Smooth muscle cell (in vitro differentiated cells): ENCODE data around the gene SAPCD2. TPM values are rescaled to one million over a fixed set of nuclear protein-coding genes. Genes with fewer than 3 reads are reported as not detected.

ENCODE experiments used
- DNase-seq: peaks from one replicate; lab custom pipeline; 2025; ENCODE audit not compliant: unreplicated experiment; lab: John Stamatoyannopoulos, UW
- H2AFZ ChIP-seq: fragments of 200-600 bp; sonication (generic); 2 replicates; pipeline ENCODE4 v1.6.0; 2016; ENCODE audit warnings: antibody characterized with exemption, low read depth, mild to moderate bottlenecking
- H3F3A ChIP-seq: fragments of 200-600 bp; sonication (generic); 2 replicates; pipeline ENCODE4 v1.6.0; 2017; ENCODE audit warnings: antibody characterized with exemption, low read depth
- H3K27ac ChIP-seq: fragments of 200-600 bp; sonication (generic); 2 replicates; pipeline ENCODE4 v1.5.1; 2016; ENCODE audit warnings: low read depth, mild to moderate bottlenecking
- H3K27me3 ChIP-seq: fragments of 200-600 bp; sonication (generic); 2 replicates; pipeline ENCODE4 v1.6.1; 2016; ENCODE audit warnings: low read depth, mild to moderate bottlenecking
- H3K36me3 ChIP-seq: fragments of 200-600 bp; sonication (generic); 2 replicates; pipeline ENCODE4 v1.5.1; 2016; ENCODE audit warnings: low read depth
- H3K4me1 ChIP-seq: fragments of 200-600 bp; sonication (generic); 2 replicates; pipeline ENCODE4 v1.5.1; 2016; ENCODE audit warnings: low read depth
- H3K4me2 ChIP-seq: fragments of 200-600 bp; sonication (generic); 2 replicates; pipeline ENCODE4 v1.6.0; 2016; ENCODE audit warnings: mild to moderate bottlenecking
- H3K4me3 ChIP-seq: fragments of 200-600 bp; sonication (generic); 2 replicates; pipeline ENCODE4 v1.5.1; 2016; ENCODE audit warnings: mild to moderate bottlenecking
- H3K79me2 ChIP-seq: fragments of 200-600 bp; sonication (generic); 2 replicates; pipeline ENCODE4 v1.6.0; 2016; ENCODE audit warnings: low read depth, mild to moderate bottlenecking
- H3K9ac ChIP-seq: fragments of 200-600 bp; sonication (generic); 2 replicates; pipeline ENCODE4 v1.6.0; 2016; ENCODE audit warnings: low read depth
- H3K9me3 ChIP-seq: fragments of 200-600 bp; sonication (generic); replicated peaks from 2 replicates; pipeline ENCODE4 v1.5.1; 2016; ENCODE audit warnings: low read depth
- H4K20me1 ChIP-seq: fragments of 200-600 bp; sonication (generic); 2 replicates; pipeline ENCODE4 v1.6.0; 2016; ENCODE audit warnings: low read depth
- WGBS: methylation state at CpG from one replicate; pipeline ENCODE4 v1.1.7; 2016; ENCODE audit warnings: low lambda C conversion rate; 5-methylcytosine and 5-hydroxymethylcytosine counted together
- polyA plus RNA-seq: library from polyadenylated mRNA; unstranded; fragments of >200 nt; fragmentation: Nextera tagmentation; extraction: Ambion mirVana; gene quantifications from 2 replicates; pipeline ENCODE4 v1.2.1, GENCODE V29; 2016
- total RNA-seq: library from RNA; depleted of rRNA; stranded (reverse); fragments of >200 nt; gene quantifications from 2 replicates; pipeline ENCODE4 v1.2.3, GENCODE V29; 2014
- TF ChIP-seq, protein P1 (sequence below): fragments of 200-600 bp; sonication (generic); IDR thresholded peaks from 2 replicates; pipeline ENCODE4 v1.5.1; 2017; ENCODE audit warnings: borderline replicate concordance, mild to moderate bottlenecking, antibody characterized with exemption; ENCODE audit not compliant: insufficient read depth, poor library complexity, severe bottlenecking

Gene SAPCD2
- total and polyA plus RNA-seq, 2 experiments from 2014 or later = 1.9 to 3.9 TPM

DNA sequence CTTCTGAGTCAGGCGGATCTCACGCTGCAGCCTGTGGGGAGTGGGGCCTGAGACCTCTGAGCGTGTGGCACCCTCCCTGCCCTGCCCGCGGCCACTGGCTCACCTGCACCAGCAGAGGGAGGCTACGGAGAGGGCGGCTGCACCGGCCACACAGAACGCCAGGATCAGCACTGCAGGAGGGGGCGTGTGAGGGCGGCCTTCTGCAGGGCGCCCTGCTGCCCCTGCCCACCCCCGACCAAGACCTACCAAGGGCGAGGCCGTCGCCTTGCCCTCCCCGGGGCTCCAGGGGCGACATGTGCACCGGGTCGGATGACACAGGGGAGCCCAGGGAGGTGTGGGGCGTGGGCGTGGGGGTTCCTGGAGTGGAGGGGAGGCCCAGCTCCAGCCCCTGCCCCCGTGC lies 29.8 kb downstream of the SAPCD2 start:
- TF ChIP-seq, protein P1, sequence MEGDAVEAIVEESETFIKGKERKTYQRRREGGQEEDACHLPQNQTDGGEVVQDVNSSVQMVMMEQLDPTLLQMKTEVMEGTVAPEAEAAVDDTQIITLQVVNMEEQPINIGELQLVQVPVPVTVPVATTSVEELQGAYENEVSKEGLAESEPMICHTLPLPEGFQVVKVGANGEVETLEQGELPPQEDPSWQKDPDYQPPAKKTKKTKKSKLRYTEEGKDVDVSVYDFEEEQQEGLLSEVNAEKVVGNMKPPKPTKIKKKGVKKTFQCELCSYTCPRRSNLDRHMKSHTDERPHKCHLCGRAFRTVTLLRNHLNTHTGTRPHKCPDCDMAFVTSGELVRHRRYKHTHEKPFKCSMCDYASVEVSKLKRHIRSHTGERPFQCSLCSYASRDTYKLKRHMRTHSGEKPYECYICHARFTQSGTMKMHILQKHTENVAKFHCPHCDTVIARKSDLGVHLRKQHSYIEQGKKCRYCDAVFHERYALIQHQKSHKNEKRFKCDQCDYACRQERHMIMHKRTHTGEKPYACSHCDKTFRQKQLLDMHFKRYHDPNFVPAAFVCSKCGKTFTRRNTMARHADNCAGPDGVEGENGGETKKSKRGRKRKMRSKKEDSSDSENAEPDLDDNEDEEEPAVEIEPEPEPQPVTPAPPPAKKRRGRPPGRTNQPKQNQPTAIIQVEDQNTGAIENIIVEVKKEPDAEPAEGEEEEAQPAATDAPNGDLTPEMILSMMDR = no peak
- Histone ChIP-seq H2AFZ (no peak overlapping the region), H3K9me3 (no peaks in the 10 kb centered on the region), H3K79me2 (no peaks in the 10 kb centered on the region), H3K36me3 (no peaks in the 10 kb centered on the region), H3K4me2 (no peak overlapping the region), H4K20me1 (peaks cover 12% of the 10 kb centered on the region), H3F3A (no peaks in the 10 kb centered on the region), H3K27me3 (peaks cover 15% of the 10 kb centered on the region), H3K4me1 (peaks cover 5% of the 10 kb centered on the region), H3K4me3 (no peak overlapping the region), H3K27ac (no peak overlapping the region), H3K9ac (no peak overlapping the region)
- DNase-seq = no peak
- 93% methylated on average over 22 of the region's 23 CpGs for WGBS

DNA sequence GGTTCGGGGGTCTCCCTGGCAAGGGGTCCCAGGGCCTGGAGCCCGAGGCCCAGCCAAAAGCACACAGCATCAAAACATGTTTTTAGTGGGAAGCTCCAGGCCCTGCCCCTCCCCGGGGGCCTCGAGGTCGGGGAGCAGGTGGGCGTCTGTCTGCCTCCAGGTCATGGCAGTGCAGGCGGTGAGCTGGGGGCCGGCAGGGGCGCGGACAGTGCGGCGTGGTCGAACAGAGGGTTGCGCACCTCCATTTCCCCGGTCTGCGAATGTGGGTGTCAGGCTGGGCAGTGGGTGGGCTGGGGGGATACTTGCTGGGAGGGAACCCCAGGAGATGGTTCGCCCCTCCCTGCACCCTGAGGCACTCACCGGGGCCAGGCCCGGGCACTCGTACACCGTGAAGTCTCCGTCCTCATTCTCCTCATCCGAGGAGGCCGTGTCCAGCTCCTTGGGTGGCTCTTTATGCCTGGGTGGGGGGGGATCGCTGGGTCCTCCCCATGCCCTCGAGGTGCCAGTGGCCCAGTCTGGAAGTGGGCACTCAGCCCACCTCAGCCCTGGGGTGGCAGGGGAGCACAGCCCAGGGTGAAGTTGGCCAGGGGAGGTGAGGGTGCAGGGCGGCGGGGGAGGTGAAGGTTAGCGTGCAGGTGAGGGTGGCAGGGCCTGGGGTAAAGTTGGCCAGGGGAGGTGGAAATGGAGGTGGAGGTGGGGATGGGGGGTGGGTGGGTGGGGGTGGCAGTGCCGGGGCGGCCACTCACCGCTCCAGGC lies 30.6 kb downstream of the SAPCD2 start:
- 94% methylated on average over 22 of the region's 32 CpGs for WGBS

DNA sequence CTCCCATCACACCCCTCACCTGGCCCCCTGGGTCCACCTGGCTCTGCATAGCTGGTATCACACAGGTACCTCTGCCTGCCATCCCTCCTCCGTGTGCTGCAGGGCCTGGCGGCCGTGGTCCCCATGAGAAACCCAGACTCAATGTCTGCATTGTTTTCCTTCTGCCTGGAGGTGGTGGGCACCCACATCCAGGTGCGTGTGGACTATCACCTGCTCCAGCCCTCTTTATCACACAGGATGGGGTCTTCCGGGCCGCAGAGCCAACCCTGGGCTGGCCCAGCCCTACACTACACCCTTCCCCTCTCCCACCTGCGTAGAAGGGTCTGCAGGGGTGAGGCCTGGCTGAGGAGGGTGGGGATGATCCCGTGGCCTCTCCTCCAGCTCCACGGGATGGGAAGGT lies 31.4 kb downstream of the SAPCD2 start:
- Histone ChIP-seq H3K27ac (no peak overlapping the region), H4K20me1 (no peaks in the 10 kb centered on the region), H3K4me1 (no peaks in the 10 kb centered on the region), H3K9me3 (no peaks in the 10 kb centered on the region), H3K36me3 (no peaks in the 10 kb centered on the region), H3K4me3 (no peak overlapping the region), H3K9ac (no peak overlapping the region), H3K79me2 (no peaks in the 10 kb centered on the region), H3K27me3 (no peaks in the 10 kb centered on the region), H2AFZ (no peak overlapping the region), H3F3A (no peaks in the 10 kb centered on the region), H3K4me2 (no peak overlapping the region)
- DNase-seq = no peak
- 83% methylated on average over 9 of the region's 9 CpGs for WGBS
- TF ChIP-seq, protein P1 = no peak

More for the DNA sequence above, 30.6 kb downstream of the SAPCD2 start:
- TF ChIP-seq, protein P1 = no peak
- Histone ChIP-seq H3K4me1 (no peaks in the 10 kb centered on the region), H3K9me3 (no peaks in the 10 kb centered on the region), H3K36me3 (no peaks in the 10 kb centered on the region), H3F3A (no peaks in the 10 kb centered on the region), H3K27ac (no peak overlapping the region), H4K20me1 (peaks cover 7% of the 10 kb centered on the region), H3K27me3 (peaks cover 8% of the 10 kb centered on the region), H3K9ac (no peak overlapping the region), H2AFZ (no peak overlapping the region), H3K79me2 (no peaks in the 10 kb centered on the region), H3K4me3 (no peak overlapping the region), H3K4me2 (no peak overlapping the region)
- no peak for DNase-seq

DNA sequence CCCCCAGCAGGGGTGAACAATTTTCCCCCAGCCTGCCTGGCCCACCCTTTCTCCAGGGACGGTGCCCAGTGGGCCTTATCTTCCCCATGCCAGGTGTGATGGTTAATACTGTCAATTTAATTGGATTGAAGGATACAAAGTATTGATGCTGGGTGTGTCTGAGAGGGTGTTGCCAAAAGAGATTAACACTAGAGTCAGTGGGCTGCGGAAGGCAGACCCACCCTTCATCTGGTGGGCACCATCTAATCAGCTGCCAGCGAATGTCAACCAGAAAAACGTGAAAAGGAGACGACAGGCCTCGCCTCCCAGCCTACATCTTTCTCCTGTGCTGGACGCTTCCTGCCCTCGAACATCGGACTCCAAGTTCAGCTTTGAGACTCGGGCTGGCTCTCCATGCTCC lies 32.9 kb downstream of the SAPCD2 start:
- H3K36me3 ChIP-seq = no peaks in the 10 kb centered on the region
- DNase-seq = no peak
- no peaks in the 10 kb centered on the region for H4K20me1 ChIP-seq
- TF ChIP-seq, protein P1 = no peak
- no peak overlapping the region for H3K27ac ChIP-seq
- H3K79me2 ChIP-seq = no peaks in the 10 kb centered on the region
- no peak overlapping the region for H3K4me2 ChIP-seq
- H3F3A ChIP-seq = no peaks in the 10 kb centered on the region
- H2AFZ ChIP-seq = no peak overlapping the region
- no peaks in the 10 kb centered on the region for H3K27me3 ChIP-seq
- WGBS = 89% methylated on average over 10 of the region's 10 CpGs
- H3K9ac ChIP-seq = no peak overlapping the region
- H3K9me3 ChIP-seq = no peaks in the 10 kb centered on the region
- H3K4me3 ChIP-seq = no peak overlapping the region
- H3K4me1 ChIP-seq = no peaks in the 10 kb centered on the region
